ENCODE data around the gene KCTD11. TPM values are rescaled to one million over a fixed set of nuclear protein-coding genes. Genes with fewer than 3 reads are reported as not detected.

KCTD11 gene
- total and polyA plus RNA-seq, 10 donors = 5.4 to 12.0 (median 8.9) TPM

- Histone ChIP-seq H3K36me3 (peaks cover 0 to 21% (median under 1%) of the 10 kb centered on the region in 6 donors), H3K27ac (no peak overlapping the region), H3K9me3 (no peaks in the 10 kb centered on the region), H3K27me3 (replicated peaks in 1 of 7) (no peaks in the 10 kb centered on the region), H3K4me1 (peaks cover 7 to 40% (median 34%) of the 10 kb centered on the region in 6 donors), H3K4me3 (no peak overlapping the region)
- intact Hi-C loops (cut with DNase I; ENCODE audit: low total_unique reads) = no loop called here
- no peak for DNase-seq
- TF ChIP-seq POLR2A (IDR thresholded peaks at IDR 0.05) (no peak), CTCF (IDR thresholded peaks at IDR 0.05 in 8 of 11, conservative IDR thresholded peaks at IDR 0.05 in 3 of 11) (no peak), POLR2AphosphoS5 (IDR thresholded peaks at IDR 0.05) (no peak)
- 89 to 94% (median 92%) methylated on average over 4 of the region's 4 CpGs for WGBS, 5 donors
These were observed 44.2 kb downstream of the KCTD11 start for GRCh38 chr17:7396147-7396546.

GRCh38 chr17:7398612-7399011, 46.6 kb downstream of the KCTD11 start:
- intact Hi-C loops (cut with DNase I; ENCODE audit: low total_unique reads) = no loop called here
- Histone ChIP-seq H3K27me3 (replicated peaks in 1 of 7) (no peaks in the 10 kb centered on the region), H3K4me1 (peaks cover 9 to 37% (median 30%) of the 10 kb centered on the region in 6 donors), H3K27ac (no peak overlapping the region), H3K4me3 (no peak overlapping the region), H3K36me3 (no peaks in the 10 kb centered on the region), H3K9me3 (no peaks in the 10 kb centered on the region)
- WGBS, 5 donors = 84 to 96% (median 90%) methylated on average over 2 of the region's 2 CpGs
- DNase-seq = no peak
- TF ChIP-seq POLR2A (IDR thresholded peaks at IDR 0.05) (no peak), POLR2AphosphoS5 (IDR thresholded peaks at IDR 0.05) (no peak), CTCF (IDR thresholded peaks at IDR 0.05 in 8 of 11, conservative IDR thresholded peaks at IDR 0.05 in 3 of 11) (no peak)

DNA sequence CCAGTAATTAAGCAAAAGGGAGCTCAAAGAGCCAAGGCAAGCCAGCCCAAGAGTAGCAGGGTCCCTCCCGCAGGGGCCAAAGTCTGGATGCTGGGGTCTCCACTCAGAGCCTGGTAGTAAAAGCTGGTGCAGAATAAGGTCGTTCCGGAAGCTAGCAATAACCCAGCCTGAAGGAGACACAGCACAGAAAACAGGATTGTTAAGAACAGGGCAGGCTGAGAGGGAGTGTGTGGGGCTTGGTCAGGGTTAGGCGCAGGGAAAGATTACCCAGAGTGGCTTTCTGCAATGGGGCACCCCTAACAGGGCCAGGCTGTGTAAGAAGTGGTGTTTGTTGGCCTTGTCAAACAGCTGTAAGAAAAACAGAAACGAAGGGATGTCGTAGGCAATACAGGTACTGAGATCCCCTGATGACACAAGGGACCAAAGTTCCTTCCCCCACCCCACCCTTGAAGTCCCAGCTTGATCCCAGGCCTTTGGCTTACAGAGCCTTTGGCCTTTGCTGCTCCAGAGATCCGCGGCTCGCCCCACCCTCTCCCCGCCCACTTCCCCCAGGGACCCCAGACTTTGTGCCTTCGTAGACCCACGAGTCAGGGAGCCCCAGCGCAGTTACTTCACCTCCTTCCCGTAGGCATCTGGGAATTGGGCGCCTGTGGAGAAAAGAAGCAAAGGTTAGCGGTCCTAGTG, 51.2 kb downstream of the KCTD11 start:
- DNase-seq = peak; percentile 84
- intact Hi-C loops (cut with DNase I; ENCODE audit: low total_unique reads) = no loop called here

More for the DNA sequence above, 51.2 kb downstream of the KCTD11 start:
- no peak for TF ChIP-seq POLR2AphosphoS5 (IDR thresholded peaks at IDR 0.05)
- no peak for TF ChIP-seq POLR2A (IDR thresholded peaks at IDR 0.05)
- TF ChIP-seq CTCF (IDR thresholded peaks at IDR 0.05 in 8 of 11, conservative IDR thresholded peaks at IDR 0.05 in 3 of 11) = no peak
- peak overlapping the region; percentile 72 to 91 (median 83) for H3K27ac ChIP-seq
- 17 to 26% (median 17%) methylated on average over 12 to 16 of the region's 16 CpGs for WGBS, 5 donors
- H3K36me3 ChIP-seq = no peaks in the 10 kb centered on the region
- H3K4me3 ChIP-seq = peak overlapping the region; percentile 46 to 90 (median 66)
- no peaks in the 10 kb centered on the region for H3K9me3 ChIP-seq
- H3K4me1 ChIP-seq = peaks cover 8 to 42% (median 26%) of the 10 kb centered on the region in 6 donors
- H3K27me3 ChIP-seq (replicated peaks in 1 of 7) = peaks cover 0 to 21% (median 7%) of the 10 kb centered on the region in 7 donors
